AG04450 (cell line): ENCODE results near the gene ZRANB3. TPM values are rescaled to one million over a fixed set of nuclear protein-coding genes. Genes with fewer than 3 reads are reported as not detected.

Experiments used
- CTCF ChIA-PET: fragments of 300-600, 350-600 bp; formaldehyde crosslinking; extraction: SDS; loops from one replicate; lab custom pipeline; 2022; ENCODE audit warnings: antibody characterized with exemption, inconsistent platforms; lab: Charles Lee
- POLR2A ChIA-PET: fragments of 350-600 bp; formaldehyde crosslinking; extraction: SDS; loops from one replicate; lab custom pipeline; 2021; ENCODE audit warnings: antibody characterized with exemption, inconsistent platforms; lab: Yijun Ruan, JAX
- DNase-seq: peaks from one replicate; pipeline ENCODE4 v3.0.0-alpha.2; 2011; ENCODE audit warnings: low read depth, low spot score
- H3K27ac ChIP-seq: one replicate; pipeline ENCODE4 v1.5.1; 2012; ENCODE audit warnings: low read depth, low read length, control low read depth
- H3K27me3 ChIP-seq: one replicate; pipeline ENCODE4 v1.6.0; 2012; ENCODE audit warnings: low read length; ENCODE audit not compliant: control insufficient read depth, insufficient read depth
- H3K4me3 ChIP-seq: 2 replicates; pipeline ENCODE4 v1.5.1; 2011; ENCODE audit warnings: mild to moderate bottlenecking, low read depth, low read length, control low read depth
- H3K9me3 ChIP-seq: 2 replicates; pipeline ENCODE4 v1.5.1; 2012; ENCODE audit warnings: low read length; ENCODE audit not compliant: control insufficient read depth, insufficient read depth
- CTCF ChIP-seq: IDR thresholded peaks from 2 replicates; pipeline ENCODE4 v1.5.1; 2011; ENCODE audit warnings: low read depth, low read length, control low read depth, inconsistent platforms
- polyA plus RNA-seq: library from polyadenylated mRNA; depleted of rRNA; stranded (reverse); fragments of >200 nt; gene quantifications from 2 replicates; pipeline ENCODE4 v1.2.3, GENCODE V29; 2011

Gene ZRANB3
- polyA plus RNA-seq, 1 experiment: 4.0 TPM

GRCh38 chr2:135175177-135175576 is 355.8 kb downstream of the ZRANB3 start:
- no peak overlapping the region for H3K27ac ChIP-seq
- no peak for TF ChIP-seq CTCF
- POLR2A ChIA-PET: no interaction called here
- DNase-seq: no peak
- CTCF ChIA-PET: no interaction called here
- H3K27me3 ChIP-seq: no peaks in the 10 kb centered on the region
- no peak overlapping the region for H3K4me3 ChIP-seq
- no peaks in the 10 kb centered on the region for H3K9me3 ChIP-seq

GRCh38 chr2:135174810-135175093 is 356.3 kb downstream of the ZRANB3 start:
- no peak for DNase-seq
- no peak overlapping the region for H3K4me3 ChIP-seq
- ChIA-PET CTCF (no interaction called here), POLR2A (no interaction called here)
- no peaks in the 10 kb centered on the region for H3K9me3 ChIP-seq
- H3K27ac ChIP-seq: no peak overlapping the region
- H3K27me3 ChIP-seq: no peaks in the 10 kb centered on the region
- TF ChIP-seq CTCF: no peak

GRCh38 chr2:135174049-135174809 is 356.8 kb downstream of the ZRANB3 start:
- Histone ChIP-seq H3K4me3 (no peak overlapping the region), H3K27me3 (no peaks in the 10 kb centered on the region), H3K9me3 (no peaks in the 10 kb centered on the region), H3K27ac (no peak overlapping the region)
- POLR2A ChIA-PET: no interaction called here
- CTCF ChIA-PET: no interaction called here
- no peak for TF ChIP-seq CTCF
- no peak for DNase-seq

- no peak overlapping the region for H3K27ac ChIP-seq
- no peaks in the 10 kb centered on the region for H3K27me3 ChIP-seq
- POLR2A ChIA-PET: no interaction called here
- no peak for TF ChIP-seq CTCF
- H3K4me3 ChIP-seq: no peak overlapping the region
- DNase-seq: no peak
- H3K9me3 ChIP-seq: no peaks in the 10 kb centered on the region
- CTCF ChIA-PET: no interaction called here
Observed at GRCh38 chr2:135169900-135170753, 360.9 kb downstream of the ZRANB3 start.

GRCh38 chr2:135168204-135168856 is 362.7 kb downstream of the ZRANB3 start:
- DNase-seq: no peak
- H3K9me3 ChIP-seq: no peaks in the 10 kb centered on the region
- CTCF ChIA-PET: no interaction called here
- no peak for TF ChIP-seq CTCF
- H3K27ac ChIP-seq: no peak overlapping the region
- POLR2A ChIA-PET: no interaction called here
- H3K27me3 ChIP-seq: no peaks in the 10 kb centered on the region
- H3K4me3 ChIP-seq: no peak overlapping the region
